K562 (cell line): ENCODE data around the gene KCNAB2. TPM values are rescaled to one million over a fixed set of nuclear protein-coding genes. Genes with fewer than 3 reads are reported as not detected.

Experiments used
- ATAC-seq: fragments of 200-7000 bp; cut with Tn5 transposase; 3 replicates; pipeline ENCODE4 v1.9.1; 2020; ENCODE audit warnings: moderate library complexity
- BruUV-seq: library from RNA; stranded (reverse); fragments of 400-500 nt; replicated peaks from 2 replicates; lab custom pipeline; 2021; lab: Mats Ljungman, UMichigan
- CTCF ChIA-PET: fragments of 300-600 bp; formaldehyde crosslinking; extraction: SDS; loops from one replicate; lab custom pipeline; 2021; ENCODE audit warnings: low intra/inter-chr PET ratio; lab: Yijun Ruan, JAX
- POLR2A ChIA-PET: fragments of 300-600, 350-650 bp; sonication (Branson Sonifier 250); formaldehyde crosslinking; extraction: SDS; loops from one replicate; lab custom pipeline; 2021; ENCODE audit warnings: antibody characterized with exemption, inconsistent platforms; lab: Yijun Ruan, JAX
- DNase-seq, 4 experiments: peaks; one replicate each; pipeline versions ENCODE4 v3.0.0 to v3.0.0-alpha.2; 2011 to 2018; ENCODE audit warnings: low spot score in 3 of 4, mixed read lengths in 3 of 4; ENCODE audit errors: extremely low read depth in 1 of 4
- FAIRE-seq: peaks from 2 replicates; lab custom pipeline; 2011; peaks lifted over from hg19 to GRCh38; lab: Jason Lieb, UNC
- H2AFZ ChIP-seq: 2 replicates; pipeline ENCODE4 v1.6.0; 2011; ENCODE audit warnings: low read depth, low read length, control low read depth, inconsistent platforms
- H3K27ac ChIP-seq: fragments of 200-600 bp; 3 replicates; pipeline ENCODE4 v1.8.0; 2011; ENCODE audit warnings: low read depth, mild to moderate bottlenecking, control low read depth, inconsistent platforms, low read length, moderate library complexity, mixed read lengths; ENCODE audit errors: extremely low read depth
- H3K27me3 ChIP-seq, 2 experiments: fragments of 300-600 bp in 1 of 2; 2 replicates in 1 of 2; 3 replicates in 1 of 2; pipeline versions ENCODE4 v1.6.0 to v1.8.0; 2011; ENCODE audit warnings: inconsistent platforms in 2 of 2, low read length in 2 of 2, mild to moderate bottlenecking in 1 of 2, mixed read lengths in 1 of 2, moderate library complexity in 1 of 2; ENCODE audit not compliant: control insufficient read depth in 2 of 2, insufficient read depth in 2 of 2
- H3K36me3 ChIP-seq: fragments of 300-600 bp; 3 replicates; pipeline ENCODE4 v1.8.0; 2011; ENCODE audit warnings: mild to moderate bottlenecking, low read length, inconsistent platforms; ENCODE audit not compliant: control insufficient read depth, insufficient read depth
- H3K4me1 ChIP-seq, 2 experiments: fragments of 200-600 bp in 1 of 2; replicated peaks in 1 of 2; 2 replicates in 1 of 2; 3 replicates in 1 of 2; pipeline versions ENCODE4 v1.5.1 to v1.8.0; 2011; ENCODE audit warnings: inconsistent platforms in 2 of 2, low read length in 2 of 2, mild to moderate bottlenecking in 1 of 2, mixed read lengths in 1 of 2, moderate library complexity in 1 of 2; ENCODE audit not compliant: control insufficient read depth in 2 of 2, insufficient read depth in 2 of 2
- H3K4me2 ChIP-seq: 2 replicates; pipeline ENCODE4 v1.6.1; 2011; ENCODE audit warnings: low read length, control low read depth, inconsistent platforms, mixed read lengths; ENCODE audit not compliant: insufficient read depth
- H3K4me3 ChIP-seq: fragments of 200-600 bp; sonication (generic), shearing (Covaris generic); 2 replicates; pipeline ENCODE4 v1.5.1; 2016; ENCODE audit warnings: control low read depth, inconsistent platforms
- H3K79me2 ChIP-seq: fragments of 200-600 bp; 3 replicates; pipeline ENCODE4 v1.8.0; 2011; ENCODE audit warnings: low read length, inconsistent platforms; ENCODE audit not compliant: control insufficient read depth, insufficient read depth
- H3K9ac ChIP-seq, 2 experiments: 2 replicates each; pipeline versions ENCODE4 v1.6.0 to v1.6.1; 2011; ENCODE audit warnings: low read depth in 2 of 2, low read length in 2 of 2, control low read depth in 1 of 2, inconsistent platforms in 1 of 2, mild to moderate bottlenecking in 1 of 2, mixed read lengths in 1 of 2; ENCODE audit not compliant: insufficient read depth in 1 of 2
- H3K9me1 ChIP-seq: one replicate; pipeline ENCODE4 v1.6.0; 2011; ENCODE audit warnings: inconsistent platforms, mild to moderate bottlenecking, low read length, moderate library complexity; ENCODE audit not compliant: control insufficient read depth, insufficient read depth
- H3K9me3 ChIP-seq: replicated peaks from 2 replicates; pipeline ENCODE4 v1.5.1; 2011; ENCODE audit warnings: low read depth, low read length, inconsistent platforms; ENCODE audit not compliant: control insufficient read depth, insufficient read depth
- H4K20me1 ChIP-seq: replicated peaks from 2 replicates; pipeline ENCODE4 v1.6.1; 2011; ENCODE audit warnings: low read length, inconsistent platforms, mixed read lengths; ENCODE audit not compliant: control insufficient read depth, insufficient read depth
- ESRRB ChIP-seq: fragments of 250-450 bp; sonication (Bioruptor Pico); IDR thresholded peaks from 2 replicates; pipeline ENCODE4 v1.5.0; 2020; ENCODE audit warnings: mild to moderate bottlenecking, moderate library complexity, borderline replicate concordance
- POLR2AphosphoS2 ChIP-seq: IDR thresholded peaks from 2 replicates; pipeline ENCODE4 v1.6.1; 2012; ENCODE audit warnings: low read length, improper control_type of control experiment
- TSC22D4 ChIP-seq: fragments of 450-650 bp; IDR thresholded peaks from 2 replicates; pipeline ENCODE4 v1.6.1; 2016; ENCODE audit warnings: missing genetic modification characterization, missing biosample characterization, control low read depth
- ZNF12 ChIP-seq: sonication (generic); formaldehyde crosslinking; IDR thresholded peaks from 2 replicates; pipeline ENCODE4 v1.4.0; 2020; ENCODE audit warnings: mild to moderate bottlenecking, missing genetic modification reagents
- ZNF124 ChIP-seq: sonication (generic); formaldehyde crosslinking; IDR thresholded peaks from 2 replicates; pipeline ENCODE4 v1.8.1; 2022; ENCODE audit warnings: missing genetic modification reagents
- ZNF165 ChIP-seq: fragments of 250-450 bp; sonication (Bioruptor Pico); IDR thresholded peaks from 2 replicates; pipeline ENCODE4 v1.4.0; 2020; ENCODE audit warnings: borderline replicate concordance
- WGBS: fragments of 100-300 bp; shearing (Covaris generic); methylation state at CpG from one replicate; pipeline ENCODE4 v1.1.6; 2016; ENCODE audit warnings: low coverage, mixed read lengths; ENCODE audit not compliant: insufficient coverage; ENCODE audit errors: missing lambda C conversion rate; 5-methylcytosine and 5-hydroxymethylcytosine counted together
- in situ Hi-C: fragments of 300-500 bp; cut with MboI; formaldehyde crosslinking; loops from 4 replicates; pipeline ENCODE4 v1.15.0; 2018; ENCODE audit warnings: inconsistent platforms, mixed read lengths
- intact Hi-C: fragments of 100-400 bp; cut with micrococcal nuclease; formaldehyde crosslinking; loops from 2 replicates; pipeline ENCODE4 v1.14.2; 2022
- polyA plus RNA-seq, 8 experiments: library from polyadenylated mRNA; depleted of rRNA in 4 of 8; stranded (reverse) in 5 of 8; unstranded in 3 of 8; fragments of >200 nt; fragmentation: Nextera tagmentation in 2 of 8; fragmentation: Illumina TruSeq in 1 of 8; extraction: Ambion mirVana in 2 of 8; extraction: Trizol in 1 of 8; gene quantifications; 2 replicates each; pipeline versions ENCODE4 v1.2.1 to v1.2.3, GENCODE V29; 2011 to 2014; ENCODE audit warnings: inconsistent platforms in 1 of 8, missing spikeins in 1 of 8
- total RNA-seq, 7 experiments: library from RNA; depleted of rRNA in 6 of 7; stranded (reverse); fragments of >200 nt in 6 of 7; fragmentation: Illumina TruSeq in 2 of 7; extraction: Trizol in 2 of 7; gene quantifications; 2 replicates each; pipeline versions ENCODE4 v1.2.1 to v1.2.3, GENCODE V29; 2011 to 2021; ENCODE audit warnings: low replicate concordance in 1 of 7
- TF ChIP-seq, protein P1 (sequence below): sonication (generic); formaldehyde crosslinking; IDR thresholded peaks from 2 replicates; pipeline ENCODE4 v1.8.0; 2022; ENCODE audit warnings: missing genetic modification reagents, mild to moderate bottlenecking, borderline replicate concordance

KCNAB2 gene
- total and polyA plus RNA-seq, 9 of the 15 experiments (the other 6 are each of a cell fraction or from before 2014, with no cell fraction given): 1.8 to 15.8 (median 7.1) TPM

DNA sequence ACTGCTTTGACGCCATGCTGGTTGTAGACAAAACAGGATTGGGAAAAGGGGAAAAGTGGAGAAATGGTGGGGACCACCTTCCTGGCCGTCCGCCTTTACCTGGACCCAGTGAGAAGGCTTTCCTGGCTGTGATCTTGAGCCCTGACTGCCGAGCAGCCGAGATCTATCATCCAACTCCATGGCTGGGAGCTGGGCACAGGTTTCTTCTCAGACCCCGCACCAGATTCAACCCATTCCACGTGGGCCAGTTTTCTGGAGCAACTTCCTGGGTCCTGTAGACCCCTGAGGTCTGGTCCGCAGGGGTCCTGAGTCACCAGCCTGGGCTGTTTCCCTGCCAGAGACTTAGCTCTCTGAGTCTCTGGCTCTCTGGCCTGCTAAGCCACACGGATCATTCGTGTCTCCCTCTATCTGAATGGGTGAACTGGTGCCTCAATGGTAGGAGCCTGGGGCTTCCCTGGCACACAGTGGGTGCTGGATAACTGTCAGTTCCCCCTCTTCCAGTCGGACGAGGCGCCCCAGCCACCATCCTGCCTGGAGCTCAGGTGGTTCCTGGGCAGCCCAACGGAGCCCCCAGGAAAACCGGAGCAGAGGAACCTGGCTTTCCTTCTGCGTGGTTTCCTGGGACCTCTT, 48.9 kb upstream of the KCNAB2 start:
- peaks cover 13% of the 10 kb centered on the region for H3K9me1 ChIP-seq
- no peak overlapping the region for H3K4me2 ChIP-seq
- H4K20me1 ChIP-seq: peaks cover 21% of the 10 kb centered on the region
- ChIA-PET CTCF (no interaction called here), POLR2A (interaction anchor here (0.7 kb wide), 1 partner anchor 33 kb away, joined by 3 read pairs; no protein-coding TSS in a partner anchor)
- intact Hi-C loops (no loop called here), in situ Hi-C loops (no loop called here)
- no peak for FAIRE-seq
- no peak for ATAC-seq
- DNase-seq: no peak
- H3K27ac ChIP-seq: no peak overlapping the region
- H3K9ac ChIP-seq: peak overlapping the region in 1 of 2 experiments; percentile 61; a peak in 2 of 4 replicates
- no peaks in the 10 kb centered on the region for H3K9me3 ChIP-seq
- no TSS peak for BruUV-seq
- H3K4me3 ChIP-seq: no peak overlapping the region
- no peaks in the 10 kb centered on the region for H3K27me3 ChIP-seq
- TF ChIP-seq POLR2AphosphoS2 (no peak), ZNF124 (CRISPR knock-in tag) (no peak), ZNF165 (CRISPR knock-in tag) (no peak), ESRRB (no peak), TSC22D4 (tag) (no peak), ZNF12 (CRISPR knock-in tag) (no peak)
- TF ChIP-seq, protein P1, sequence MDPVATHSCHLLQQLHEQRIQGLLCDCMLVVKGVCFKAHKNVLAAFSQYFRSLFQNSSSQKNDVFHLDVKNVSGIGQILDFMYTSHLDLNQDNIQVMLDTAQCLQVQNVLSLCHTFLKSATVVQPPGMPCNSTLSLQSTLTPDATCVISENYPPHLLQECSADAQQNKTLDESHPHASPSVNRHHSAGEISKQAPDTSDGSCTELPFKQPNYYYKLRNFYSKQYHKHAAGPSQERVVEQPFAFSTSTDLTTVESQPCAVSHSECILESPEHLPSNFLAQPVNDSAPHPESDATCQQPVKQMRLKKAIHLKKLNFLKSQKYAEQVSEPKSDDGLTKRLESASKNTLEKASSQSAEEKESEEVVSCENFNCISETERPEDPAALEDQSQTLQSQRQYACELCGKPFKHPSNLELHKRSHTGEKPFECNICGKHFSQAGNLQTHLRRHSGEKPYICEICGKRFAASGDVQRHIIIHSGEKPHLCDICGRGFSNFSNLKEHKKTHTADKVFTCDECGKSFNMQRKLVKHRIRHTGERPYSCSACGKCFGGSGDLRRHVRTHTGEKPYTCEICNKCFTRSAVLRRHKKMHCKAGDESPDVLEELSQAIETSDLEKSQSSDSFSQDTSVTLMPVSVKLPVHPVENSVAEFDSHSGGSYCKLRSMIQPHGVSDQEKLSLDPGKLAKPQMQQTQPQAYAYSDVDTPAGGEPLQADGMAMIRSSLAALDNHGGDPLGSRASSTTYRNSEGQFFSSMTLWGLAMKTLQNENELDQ (CRISPR knock-in tag): no peak
- H3K79me2 ChIP-seq: peaks cover 26% of the 10 kb centered on the region
- no peak overlapping the region for H2AFZ ChIP-seq
- peaks cover 19% of the 10 kb centered on the region; the same call in 2 of the 3 replicates for H3K36me3 ChIP-seq
- H3K4me1 ChIP-seq: peaks cover 13 to 62% of the 10 kb centered on the region in 2 experiments; a peak in 4 of 5 replicates
- 80% methylated on average over 16 of the region's 16 CpGs for WGBS
